ENCODE data around the gene AURKAIP1.

DNA sequence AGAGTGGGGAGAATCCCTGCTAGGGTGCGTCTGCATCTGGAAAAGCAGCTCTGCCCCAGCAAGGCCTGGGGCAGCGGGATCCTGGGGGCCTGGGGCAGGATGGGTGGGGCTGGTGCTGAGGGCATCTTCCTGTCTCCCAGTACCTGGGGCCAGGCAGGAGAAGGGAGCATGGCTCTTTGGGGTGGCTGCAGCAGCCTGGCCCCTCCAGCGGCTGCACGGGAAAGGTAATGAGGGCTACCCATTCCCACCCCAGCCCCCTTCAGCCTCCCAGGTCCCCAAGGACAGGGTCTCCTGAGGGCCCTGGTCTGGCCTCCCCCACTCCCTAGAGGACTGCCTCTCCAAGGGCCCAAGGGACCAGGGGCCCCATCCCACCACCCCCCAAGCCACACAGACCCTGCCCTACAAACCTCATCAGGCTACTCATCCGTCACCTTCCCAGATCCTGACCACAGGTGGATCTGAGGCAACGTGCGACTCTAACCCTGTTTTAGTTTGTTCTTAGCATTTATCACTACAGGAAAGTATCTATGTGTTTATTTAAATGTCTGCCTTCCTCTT lies 47.0 kb upstream of the AURKAIP1 start:
- TF ChIP-seq, protein P1, sequence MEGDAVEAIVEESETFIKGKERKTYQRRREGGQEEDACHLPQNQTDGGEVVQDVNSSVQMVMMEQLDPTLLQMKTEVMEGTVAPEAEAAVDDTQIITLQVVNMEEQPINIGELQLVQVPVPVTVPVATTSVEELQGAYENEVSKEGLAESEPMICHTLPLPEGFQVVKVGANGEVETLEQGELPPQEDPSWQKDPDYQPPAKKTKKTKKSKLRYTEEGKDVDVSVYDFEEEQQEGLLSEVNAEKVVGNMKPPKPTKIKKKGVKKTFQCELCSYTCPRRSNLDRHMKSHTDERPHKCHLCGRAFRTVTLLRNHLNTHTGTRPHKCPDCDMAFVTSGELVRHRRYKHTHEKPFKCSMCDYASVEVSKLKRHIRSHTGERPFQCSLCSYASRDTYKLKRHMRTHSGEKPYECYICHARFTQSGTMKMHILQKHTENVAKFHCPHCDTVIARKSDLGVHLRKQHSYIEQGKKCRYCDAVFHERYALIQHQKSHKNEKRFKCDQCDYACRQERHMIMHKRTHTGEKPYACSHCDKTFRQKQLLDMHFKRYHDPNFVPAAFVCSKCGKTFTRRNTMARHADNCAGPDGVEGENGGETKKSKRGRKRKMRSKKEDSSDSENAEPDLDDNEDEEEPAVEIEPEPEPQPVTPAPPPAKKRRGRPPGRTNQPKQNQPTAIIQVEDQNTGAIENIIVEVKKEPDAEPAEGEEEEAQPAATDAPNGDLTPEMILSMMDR (IDR thresholded peaks at IDR 0.05) = no peak
- no peak for TF ChIP-seq RCOR1 (IDR thresholded peaks at IDR 0.05; ENCODE audit: low read length)
